Measurements from ENCODE around the gene ABCC4.

DNA sequence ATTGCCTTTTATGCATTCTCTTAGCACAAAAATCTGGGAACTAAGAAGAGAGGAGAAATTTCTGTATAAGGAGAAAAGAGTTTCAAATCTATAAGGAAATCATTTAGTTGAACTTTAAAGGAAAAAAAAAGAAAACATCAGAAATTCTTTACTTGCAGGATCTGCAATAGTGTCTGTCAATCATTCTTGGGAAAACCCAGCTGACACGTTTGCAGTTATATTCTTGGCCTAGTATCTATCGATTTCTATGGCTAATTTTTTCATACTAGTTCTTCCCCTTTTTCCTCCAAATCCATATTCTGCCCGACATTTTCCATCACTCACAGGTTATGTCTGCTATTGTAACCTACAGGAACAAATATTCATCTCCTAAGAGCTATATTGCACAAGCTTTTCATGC lies 160.7 kb downstream of the ABCC4 start:
- TF ChIP-seq, protein P1, sequence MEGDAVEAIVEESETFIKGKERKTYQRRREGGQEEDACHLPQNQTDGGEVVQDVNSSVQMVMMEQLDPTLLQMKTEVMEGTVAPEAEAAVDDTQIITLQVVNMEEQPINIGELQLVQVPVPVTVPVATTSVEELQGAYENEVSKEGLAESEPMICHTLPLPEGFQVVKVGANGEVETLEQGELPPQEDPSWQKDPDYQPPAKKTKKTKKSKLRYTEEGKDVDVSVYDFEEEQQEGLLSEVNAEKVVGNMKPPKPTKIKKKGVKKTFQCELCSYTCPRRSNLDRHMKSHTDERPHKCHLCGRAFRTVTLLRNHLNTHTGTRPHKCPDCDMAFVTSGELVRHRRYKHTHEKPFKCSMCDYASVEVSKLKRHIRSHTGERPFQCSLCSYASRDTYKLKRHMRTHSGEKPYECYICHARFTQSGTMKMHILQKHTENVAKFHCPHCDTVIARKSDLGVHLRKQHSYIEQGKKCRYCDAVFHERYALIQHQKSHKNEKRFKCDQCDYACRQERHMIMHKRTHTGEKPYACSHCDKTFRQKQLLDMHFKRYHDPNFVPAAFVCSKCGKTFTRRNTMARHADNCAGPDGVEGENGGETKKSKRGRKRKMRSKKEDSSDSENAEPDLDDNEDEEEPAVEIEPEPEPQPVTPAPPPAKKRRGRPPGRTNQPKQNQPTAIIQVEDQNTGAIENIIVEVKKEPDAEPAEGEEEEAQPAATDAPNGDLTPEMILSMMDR (IDR thresholded peaks at IDR 0.05; ENCODE audit: low read depth, low read length, poor library complexity, severe bottlenecking), result no peak
- TF ChIP-seq EZH2phosphoT487 (IDR thresholded peaks at IDR 0.05; ENCODE audit: borderline replicate concordance, low read length), result no peak
